H1 (cell line): ENCODE results near the gene MYRIP. TPM values are rescaled to one million over a fixed set of nuclear protein-coding genes. Genes with fewer than 3 reads are reported as not detected.

Source experiments
- CTCF ChIA-PET: fragments of 300-600 bp; sonication (Branson Sonifier 250); formaldehyde crosslinking; loops from one replicate; lab custom pipeline; 2021; ENCODE audit not compliant: partially characterized antibody; lab: Charles Lee
- POLR2A ChIA-PET: fragments of 300-600 bp; sonication (Branson Sonifier 250); formaldehyde crosslinking; loops from one replicate; lab custom pipeline; 2021; ENCODE audit warnings: inconsistent platforms; ENCODE audit not compliant: partially characterized antibody; lab: Charles Lee
- DNase-seq, 2 experiments: peaks; one replicate each; pipeline versions ENCODE4 v3.0.0 to v3.0.0-alpha.2; 2010 to 2022; ENCODE audit warnings: low spot score in 2 of 2, low read depth in 1 of 2, mixed read lengths in 1 of 2
- FAIRE-seq: peaks from 2 replicates; lab custom pipeline; 2011; peaks lifted over from hg19 to GRCh38; lab: Jason Lieb, UNC
- H2AFZ ChIP-seq: 2 replicates; pipeline ENCODE4 v1.8.1; 2012; ENCODE audit warnings: low read length, inconsistent platforms
- H2AK5ac ChIP-seq: 2 replicates; pipeline ENCODE4 v1.6.1; 2013; ENCODE audit warnings: low read depth, low read length
- H2BK120ac ChIP-seq: replicated peaks from 2 replicates; pipeline ENCODE3; 2013; ENCODE audit warnings: low read depth, low read length, inconsistent platforms
- H2BK12ac ChIP-seq: 2 replicates; pipeline ENCODE4 v1.6.1; 2013; ENCODE audit warnings: low read depth, low read length
- H2BK15ac ChIP-seq: 2 replicates; pipeline ENCODE4 v1.6.1; 2013; ENCODE audit warnings: low read length
- H2BK20ac ChIP-seq: 2 replicates; pipeline ENCODE4 v1.6.1; 2013; ENCODE audit warnings: low read length
- H2BK5ac ChIP-seq: 2 replicates; pipeline ENCODE4 v1.6.1; 2013; ENCODE audit warnings: low read depth, low read length
- H3K14ac ChIP-seq: 2 replicates; pipeline ENCODE4 v1.6.1; 2013; ENCODE audit warnings: inconsistent platforms; ENCODE audit not compliant: insufficient read length
- H3K18ac ChIP-seq: 2 replicates; pipeline ENCODE4 v1.6.1; 2013; ENCODE audit warnings: low read length; ENCODE audit errors: extremely low read depth
- H3K23ac ChIP-seq: 2 replicates; pipeline ENCODE4 v1.6.1; 2013; ENCODE audit warnings: inconsistent platforms; ENCODE audit not compliant: insufficient read length
- H3K23me2 ChIP-seq: 2 replicates; pipeline ENCODE4 v1.6.1; 2013; ENCODE audit warnings: low read depth, low read length
- H3K27ac ChIP-seq: 2 replicates; pipeline ENCODE4 v1.6.1; 2011; ENCODE audit warnings: low read depth, low read length, inconsistent platforms
- H3K27me3 ChIP-seq, 4 experiments: replicated peaks in 1 of 4; 1 replicate in 1 of 4; 2 replicates in 3 of 4; pipeline versions ENCODE4 v1.6.1 to v1.8.1; 2011 to 2013; ENCODE audit warnings: low read length in 3 of 4, mild to moderate bottlenecking in 3 of 4, inconsistent platforms in 2 of 4, mixed read lengths in 2 of 4, moderate library complexity in 1 of 4; ENCODE audit not compliant: control insufficient read depth in 3 of 4, insufficient read depth in 3 of 4; ENCODE audit errors: extremely low read depth in 1 of 4
- H3K36me3 ChIP-seq, 4 experiments: 2 replicates each; pipeline versions ENCODE4 v1.6.1 to v1.8.1; 2011 to 2013; ENCODE audit warnings: mild to moderate bottlenecking in 4 of 4, low read length in 3 of 4, moderate library complexity in 2 of 4, control low read depth in 1 of 4, inconsistent platforms in 1 of 4; ENCODE audit not compliant: insufficient read depth in 4 of 4, control insufficient read depth in 2 of 4
- H3K4ac ChIP-seq: replicated peaks from 2 replicates; pipeline ENCODE3; 2013; ENCODE audit warnings: low read length, low read depth, mixed read lengths, inconsistent platforms; ENCODE audit not compliant: insufficient read length
- H3K4me1 ChIP-seq, 4 experiments: replicated peaks in 1 of 4; 1 replicate in 1 of 4; 2 replicates in 3 of 4; pipeline versions ENCODE4 v1.6.1 to v1.8.1; 2011 to 2013; ENCODE audit warnings: low read length in 3 of 4, inconsistent platforms in 2 of 4, mixed read lengths in 1 of 4; ENCODE audit not compliant: insufficient read depth in 4 of 4, control insufficient read depth in 3 of 4
- H3K4me2 ChIP-seq, 2 experiments: 2 replicates each; pipeline versions ENCODE4 v1.6.1 to v1.8.1; 2011 to 2013; ENCODE audit warnings: low read depth in 2 of 2, low read length in 2 of 2, control low read depth in 1 of 2, inconsistent platforms in 1 of 2, mild to moderate bottlenecking in 1 of 2; ENCODE audit not compliant: insufficient read depth in 1 of 2
- H3K4me3 ChIP-seq, 4 experiments: fragments of 200-600, 300-600 bp in 1 of 4; sonication (generic), shearing (Covaris generic), sonication (Bioruptor Twin) in 1 of 4; 2 replicates each; pipeline versions ENCODE4 v1.5.1 to v1.8.1; 2011 to 2016; ENCODE audit warnings: low read length in 4 of 4, low read depth in 3 of 4, control low read depth in 2 of 4, inconsistent platforms in 2 of 4, mild to moderate bottlenecking in 2 of 4, mixed read lengths in 1 of 4, moderate library complexity in 1 of 4; ENCODE audit not compliant: insufficient read depth in 2 of 4; ENCODE audit errors: extremely low read depth in 1 of 4
- H3K56ac ChIP-seq: replicated peaks from 2 replicates; pipeline ENCODE3; 2013; ENCODE audit warnings: low read depth, mild to moderate bottlenecking, mixed read lengths, low read length, inconsistent platforms; ENCODE audit not compliant: insufficient read length
- H3K79me1 ChIP-seq: 2 replicates; pipeline ENCODE4 v1.6.1; 2013; ENCODE audit warnings: low read depth, low read length, control low read depth
- H3K79me2 ChIP-seq, 2 experiments: 2 replicates each; pipeline versions ENCODE4 v1.6.1 to v1.8.1; 2012 to 2013; ENCODE audit warnings: low read length in 2 of 2, mild to moderate bottlenecking in 2 of 2, inconsistent platforms in 1 of 2; ENCODE audit not compliant: insufficient read depth in 2 of 2, control insufficient read depth in 1 of 2
- H3K9ac ChIP-seq, 4 experiments: replicated peaks in 1 of 4; 1 replicate in 1 of 4; 2 replicates in 3 of 4; pipeline versions ENCODE4 v1.6.1 to v1.8.1; 2011 to 2013; ENCODE audit warnings: low read depth in 3 of 4, low read length in 3 of 4, control low read depth in 2 of 4, mild to moderate bottlenecking in 2 of 4, moderate library complexity in 2 of 4, inconsistent platforms in 1 of 4; ENCODE audit errors: extremely low read depth in 1 of 4
- H3K9me3 ChIP-seq, 2 experiments: 2 replicates each; pipeline versions ENCODE4 v1.6.1 to v1.8.1; 2012 to 2013; ENCODE audit warnings: mild to moderate bottlenecking in 2 of 2, moderate library complexity in 2 of 2, control low read depth in 1 of 2, inconsistent platforms in 1 of 2, low read depth in 1 of 2, low read length in 1 of 2, mixed read lengths in 1 of 2; ENCODE audit not compliant: insufficient read depth in 2 of 2
- H4K20me1 ChIP-seq, 2 experiments: replicated peaks in 1 of 2; 2 replicates each; pipeline versions ENCODE3 to v1.8.1; 2011 to 2013; ENCODE audit warnings: inconsistent platforms in 2 of 2, low read length in 2 of 2, mild to moderate bottlenecking in 1 of 2; ENCODE audit not compliant: insufficient read depth in 2 of 2, control insufficient read depth in 1 of 2
- H4K5ac ChIP-seq: 2 replicates; pipeline ENCODE4 v1.6.1; 2013; ENCODE audit warnings: low read length, low read depth, mixed read lengths, inconsistent platforms; ENCODE audit not compliant: insufficient read length
- H4K8ac ChIP-seq: 2 replicates; pipeline ENCODE4 v1.8.0; 2013; ENCODE audit warnings: mild to moderate bottlenecking, moderate library complexity, low read length, inconsistent platforms; ENCODE audit not compliant: insufficient read depth; ENCODE audit errors: extremely low read depth
- H4K91ac ChIP-seq: replicated peaks from 2 replicates; pipeline ENCODE3; 2013; ENCODE audit warnings: low read length, mixed read lengths, inconsistent platforms; ENCODE audit not compliant: insufficient read length
- ATF2 ChIP-seq: IDR thresholded peaks from 2 replicates; pipeline ENCODE4 v1.6.1; 2012; ENCODE audit warnings: low read length, inconsistent platforms
- EZH2 ChIP-seq: fragments of 200-600 bp; sonication (generic); IDR thresholded peaks from 2 replicates; pipeline ENCODE4 v1.7.1; 2012; ENCODE audit warnings: low read depth, mild to moderate bottlenecking, moderate library complexity, low read length, inconsistent platforms; ENCODE audit not compliant: severe bottlenecking
- GTF2F1 ChIP-seq: IDR thresholded peaks from 2 replicates; pipeline ENCODE4 v1.6.1; 2012; ENCODE audit warnings: low read depth, low read length, improper control_type of control experiment, borderline replicate concordance
- HDAC6 ChIP-seq: IDR thresholded peaks from one replicate; pipeline ENCODE4 v1.7.1; 2012; ENCODE audit warnings: low read depth, mild to moderate bottlenecking, inconsistent platforms, low read length, moderate library complexity
- JUN ChIP-seq: IDR thresholded peaks from 2 replicates; pipeline ENCODE4 v1.6.1; 2011; ENCODE audit warnings: low read depth, mild to moderate bottlenecking, improper control_type of control experiment, low read length
- NRF1 ChIP-seq: IDR thresholded peaks from 2 replicates; pipeline ENCODE4 v1.6.1; 2011; ENCODE audit warnings: mild to moderate bottlenecking, low read depth, low read length, improper control_type of control experiment
- PHF8 ChIP-seq: fragments of 200-600 bp; sonication (generic); conservative IDR thresholded peaks from 2 replicates; pipeline ENCODE4 v1.7.1; 2012; ENCODE audit warnings: low read depth, mild to moderate bottlenecking, inconsistent platforms, low read length, moderate library complexity
- POLR2A ChIP-seq, 2 experiments: IDR thresholded peaks; 1 replicate in 1 of 2; 2 replicates in 1 of 2; pipeline ENCODE4 v1.6.1; 2011; ENCODE audit warnings: low read depth in 2 of 2, low read length in 2 of 2, mild to moderate bottlenecking in 2 of 2; ENCODE audit errors: control extremely low read depth in 1 of 2
- SIRT6 ChIP-seq: IDR thresholded peaks from one replicate; pipeline ENCODE4 v1.7.1; 2012; ENCODE audit warnings: low read length, inconsistent platforms
- SP4 ChIP-seq: IDR thresholded peaks from 2 replicates; pipeline ENCODE4 v1.6.1; 2012; ENCODE audit warnings: low read length, inconsistent platforms
- USF2 ChIP-seq: IDR thresholded peaks from 2 replicates; pipeline ENCODE4 v1.6.1; 2011; ENCODE audit warnings: low read length, improper control_type of control experiment
- WGBS, 2 experiments: shearing (Covaris generic) in 1 of 2; methylation state at CpG; one replicate each; pipeline versions ENCODE4 v1.1.6 to v1.1.7; 2013 to 2015; ENCODE audit warnings: low lambda C conversion rate in 2 of 2, mixed read lengths in 2 of 2, inconsistent platforms in 1 of 2, low coverage in 1 of 2, missing lambda C conversion rate in 1 of 2; ENCODE audit not compliant: insufficient replicate concordance in 2 of 2, insufficient coverage in 1 of 2, insufficient read length in 1 of 2; ENCODE audit errors: extremely low coverage in 1 of 2, missing lambda C conversion rate in 1 of 2; 5-methylcytosine and 5-hydroxymethylcytosine counted together
- polyA plus RNA-seq, 7 experiments: library from polyadenylated mRNA; depleted of rRNA in 3 of 7; stranded (reverse) in 5 of 7; unstranded in 2 of 7; fragments of >200 nt in 5 of 7; fragments of 200-250 nt in 2 of 7; gene quantifications; 1 replicate in 5 of 7; 2 replicates in 1 of 7; 4 replicates in 1 of 7; pipeline versions ENCODE4 v1.2.1 to v1.2.3, GENCODE V29; 2011 to 2013; ENCODE audit warnings: missing spikeins in 2 of 7, mixed read lengths in 2 of 7
- total RNA-seq: library from RNA; stranded (reverse); fragmentation: NEBNext Ultra II Directional; extraction: Animal tissue kit (Norgen Biotek cat#: 25700); gene quantifications from 2 replicates; pipeline ENCODE4 v1.2.1, GENCODE V29; 2021

Gene MYRIP
- total and polyA plus RNA-seq, 2 of the 8 experiments (the other 6 are each of a cell fraction or from before 2014, with no cell fraction given), result 0.54 to 4.3 TPM

GRCh38 chr3:39910826-39911464 lies 101.5 kb downstream of the MYRIP start:
- Histone ChIP-seq H2AK5ac (no peak overlapping the region), H3K27ac (no peak overlapping the region), H3K56ac (no peak overlapping the region), H3K4ac (no peak overlapping the region), H3K9ac (no peak overlapping the region), H3K27me3 (no peaks in the 10 kb centered on the region), H2BK12ac (no peak overlapping the region), H2BK120ac (no peak overlapping the region), H3K4me1 (peaks cover 0 to 5% (median 0%) of the 10 kb centered on the region in 4 experiments; a peak in 1 of 7 replicates), H4K8ac (no peak overlapping the region), H3K36me3 (no peaks in the 10 kb centered on the region), H2BK20ac (no peak overlapping the region), H3K79me2 (no peaks in the 10 kb centered on the region), H3K79me1 (no peaks in the 10 kb centered on the region), H3K9me3 (no peaks in the 10 kb centered on the region), H4K91ac (no peak overlapping the region), H3K14ac (no peak overlapping the region), H3K4me2 (no peak overlapping the region), H4K20me1 (no peaks in the 10 kb centered on the region), H3K23ac (no peak overlapping the region), H3K23me2 (no peaks in the 10 kb centered on the region), H3K18ac (no peak overlapping the region), H4K5ac (no peak overlapping the region), H2AFZ (no peak overlapping the region), H2BK15ac (no peak overlapping the region), H3K4me3 (no peak overlapping the region), H2BK5ac (no peak overlapping the region)
- no peak for DNase-seq
- ChIA-PET CTCF (interaction anchor here (0.8 to 2.8 kb wide), 6 partner anchors 12 to 98 kb away, joined by 3 to 9 read pairs (median 4); no protein-coding TSS in a partner anchor), POLR2A (no interaction called here)
- FAIRE-seq, result no peak
- WGBS, 2 experiments, result 83% methylated on average over 3 of the region's 3 CpGs; no CpG with 5 or more reads in 1 of the 2 experiments
- TF ChIP-seq POLR2A (IDR thresholded peaks at IDR 0.05; ENCODE audit: control extremely low read depth in 1 of 2, low read depth in 2 of 2, low read length in 2 of 2) (no peak), GTF2F1 (no peak), NRF1 (no peak), USF2 (no peak), SIRT6 (no peak), PHF8 (no peak), ATF2 (no peak), EZH2 (no peak), SP4 (no peak), JUN (no peak), HDAC6 (no peak)
